Endodermal cell (in vitro differentiated cells): ENCODE data around the gene COX19. TPM values are rescaled to one million over a fixed set of nuclear protein-coding genes. Genes with fewer than 3 reads are reported as not detected.
A peak's percentile ranks its signal among the peaks of the same experiment; 100 is the strongest.

ENCODE experiments used
- DNase-seq: peaks from one replicate; pipeline ENCODE4 v3.0.0-alpha.2; 2017
- H3K27ac ChIP-seq: 2 replicates; pipeline ENCODE4 v1.5.1; 2013; ENCODE audit warnings: mild to moderate bottlenecking, low read depth, low read length, moderate library complexity
- H3K27me3 ChIP-seq: 2 replicates; pipeline ENCODE4 v1.6.1; 2013; ENCODE audit warnings: mild to moderate bottlenecking, low read length, moderate library complexity; ENCODE audit not compliant: insufficient read depth, control insufficient read depth, poor library complexity, severe bottlenecking
- H3K36me3 ChIP-seq: 2 replicates; pipeline ENCODE4 v1.7.0; 2013; ENCODE audit warnings: mild to moderate bottlenecking, low read length, moderate library complexity; ENCODE audit not compliant: control insufficient read depth, insufficient read depth
- H3K4me1 ChIP-seq: one replicate; pipeline ENCODE4 v1.7.0; 2013; ENCODE audit warnings: low read length; ENCODE audit not compliant: control insufficient read depth, insufficient read depth
- H3K4me3 ChIP-seq: 2 replicates; pipeline ENCODE4 v1.5.1; 2013; ENCODE audit warnings: mild to moderate bottlenecking, low read length, moderate library complexity
- H3K9ac ChIP-seq: 2 replicates; pipeline ENCODE4 v1.6.1; 2013; ENCODE audit warnings: mild to moderate bottlenecking, low read length, moderate library complexity; ENCODE audit not compliant: poor library complexity, severe bottlenecking; ENCODE audit errors: extremely low read depth
- H3K9me3 ChIP-seq: 2 replicates; pipeline ENCODE4 v1.6.1; 2013; ENCODE audit warnings: mild to moderate bottlenecking, low read length, moderate library complexity; ENCODE audit not compliant: control insufficient read depth
- H3K27ac Mint-ChIP-seq: 2 replicates; pipeline ENCODE4 v1.8.0; 2020; ENCODE audit warnings: mixed read lengths
- H3K27me3 Mint-ChIP-seq: 2 replicates; pipeline ENCODE4 v1.8.0; 2021; ENCODE audit warnings: mild to moderate bottlenecking, mixed read lengths; ENCODE audit not compliant: insufficient read depth
- H3K36me3 Mint-ChIP-seq: 2 replicates; pipeline ENCODE4 v1.8.0; 2020; ENCODE audit warnings: low read depth, mixed read lengths
- H3K4me1 Mint-ChIP-seq: 2 replicates; pipeline ENCODE4 v1.8.0; 2020; ENCODE audit warnings: mixed read lengths
- H3K4me3 Mint-ChIP-seq: 2 replicates; pipeline ENCODE4 v1.8.0; 2020; ENCODE audit warnings: mild to moderate bottlenecking, moderate library complexity, mixed read lengths
- H3K9me3 Mint-ChIP-seq: 2 replicates; pipeline ENCODE4 v1.8.0; 2020; ENCODE audit warnings: mild to moderate bottlenecking, mixed read lengths
- CTCF ChIP-seq: fragments of 200-600 bp; sonication (generic); conservative IDR thresholded peaks from 2 replicates; pipeline ENCODE4 v1.5.0; 2021; ENCODE audit warnings: antibody characterized with exemption, mild to moderate bottlenecking
- WGBS, 2 experiments: methylation state at CpG; one replicate each; pipeline versions ENCODE4 v1.1.5 to v1.1.7; 2013; ENCODE audit warnings: missing lambda C conversion rate in 2 of 2, mixed read lengths in 1 of 2; ENCODE audit not compliant: insufficient coverage in 1 of 2, insufficient read length in 1 of 2; 5-methylcytosine and 5-hydroxymethylcytosine counted together
- total RNA-seq, 2 donors: library from RNA; stranded (reverse); fragmentation: NEBNext Ultra II Directional in 1 of 2; extraction: Animal tissue kit (Norgen Biotek cat#: 25700) in 1 of 2; gene quantifications; 2 replicates in 1 of 2; 3 replicates in 1 of 2; pipeline ENCODE4 v1.2.1, GENCODE V29; 2021

Gene COX19
- total RNA-seq, 2 donors from 2014 or later: 15.0 to 18.5 TPM

- Histone ChIP-seq H3K36me3 (no peaks in the 10 kb centered on the region), H3K27me3 (peaks cover 17% of the 10 kb centered on the region), H3K4me1 (no peaks in the 10 kb centered on the region), H3K4me3 (no peak overlapping the region), H3K9me3 (no peaks in the 10 kb centered on the region), H3K9ac (no peak overlapping the region), H3K27ac (no peak overlapping the region)
- H3K4me3 Mint-ChIP-seq: no peak overlapping the region
- WGBS, 2 experiments: 90 to 91% methylated on average over 16 to 36 of the region's 36 CpGs
- no peaks in the 10 kb centered on the region for H3K36me3 Mint-ChIP-seq
- H3K4me1 Mint-ChIP-seq: no peaks in the 10 kb centered on the region
- H3K9me3 Mint-ChIP-seq: peaks cover 1% of the 10 kb centered on the region
- peaks cover 12% of the 10 kb centered on the region for H3K27me3 Mint-ChIP-seq
- peak; percentile 56 for TF ChIP-seq CTCF
- DNase-seq: no peak
- H3K27ac Mint-ChIP-seq: no peak overlapping the region
Observed at GRCh38 chr7:958221-959200, 16.8 kb downstream of the COX19 start.

DNA sequence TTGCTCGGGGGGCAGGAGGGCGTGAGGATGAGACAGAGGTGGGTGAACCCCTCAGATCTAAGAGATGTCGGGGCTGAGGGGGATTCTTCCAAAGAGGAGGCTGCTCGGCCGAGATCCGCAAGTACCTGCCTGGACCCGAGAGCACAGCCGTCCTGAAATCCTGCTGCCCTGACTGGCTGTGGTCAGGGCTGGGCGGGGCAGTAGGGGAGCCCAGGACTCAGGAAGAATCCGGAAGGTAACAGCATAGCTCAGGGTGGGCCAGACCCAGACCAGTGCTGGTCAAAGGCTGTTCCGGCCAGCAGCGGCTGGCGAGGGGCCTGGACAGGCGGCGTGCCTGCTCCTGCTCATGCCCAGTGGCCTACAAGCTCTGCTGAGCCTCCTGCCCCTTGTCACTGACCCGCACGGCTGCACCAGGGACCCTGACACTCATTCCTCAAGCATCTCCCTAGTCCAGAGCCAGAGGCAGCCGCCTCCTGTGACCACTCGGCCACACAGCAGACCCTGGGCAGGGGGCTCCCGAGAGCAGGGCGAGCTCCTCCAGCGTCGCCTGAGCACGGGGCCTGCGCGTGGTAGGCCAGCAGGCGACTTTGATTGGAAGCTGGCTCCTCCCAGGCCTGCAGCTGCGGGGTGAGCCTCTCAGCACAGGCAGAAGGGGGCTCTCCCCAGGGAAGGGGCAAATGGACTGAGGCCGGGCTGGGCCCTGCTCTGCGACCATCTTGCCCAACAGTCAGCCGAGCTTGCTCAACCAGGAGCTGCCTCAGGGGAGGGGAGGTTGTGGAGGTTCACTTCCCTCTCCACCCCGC is 17.7 kb downstream of the COX19 start:
- DNase-seq: peak; percentile 82
- 87 to 91% methylated on average over 11 to 32 of the region's 32 CpGs for WGBS, 2 experiments
- Mint-ChIP-seq H3K9me3 (peaks cover 1% of the 10 kb centered on the region), H3K27ac (no peak overlapping the region), H3K4me1 (no peaks in the 10 kb centered on the region), H3K4me3 (no peak overlapping the region), H3K36me3 (no peaks in the 10 kb centered on the region), H3K27me3 (peaks cover 13% of the 10 kb centered on the region)
- no peaks in the 10 kb centered on the region for H3K4me1 ChIP-seq
- H3K4me3 ChIP-seq: no peak overlapping the region
- no peak overlapping the region for H3K9ac ChIP-seq
- H3K9me3 ChIP-seq: no peaks in the 10 kb centered on the region
- no peak for TF ChIP-seq CTCF
- no peaks in the 10 kb centered on the region for H3K36me3 ChIP-seq
- no peak overlapping the region for H3K27ac ChIP-seq
- H3K27me3 ChIP-seq: peaks cover 26% of the 10 kb centered on the region

DNA sequence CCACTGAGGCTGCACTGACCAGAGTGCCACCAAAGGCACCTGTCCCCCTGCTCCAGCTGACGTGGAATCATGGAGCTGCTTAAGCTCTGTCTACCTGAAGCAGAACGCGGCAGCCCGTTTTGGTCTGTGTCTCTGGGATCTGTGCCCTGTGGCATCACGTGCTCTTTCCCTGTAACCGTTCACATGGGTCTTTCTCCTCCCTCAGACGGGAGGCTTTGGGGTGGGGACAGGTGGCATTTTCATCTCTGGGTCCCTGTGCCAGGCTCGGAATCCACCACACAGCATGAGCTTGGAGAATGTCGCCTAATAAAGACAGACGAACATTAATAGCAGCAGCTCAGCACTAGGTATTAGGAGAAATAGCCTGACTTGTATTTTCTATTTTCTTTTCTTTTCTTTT is 19.3 kb downstream of the COX19 start:
- Mint-ChIP-seq H3K4me1 (no peaks in the 10 kb centered on the region), H3K36me3 (no peaks in the 10 kb centered on the region), H3K4me3 (no peak overlapping the region), H3K27ac (no peak overlapping the region), H3K27me3 (peaks cover 19% of the 10 kb centered on the region), H3K9me3 (no peaks in the 10 kb centered on the region)
- no peaks in the 10 kb centered on the region for H3K4me1 ChIP-seq
- no peaks in the 10 kb centered on the region for H3K9me3 ChIP-seq
- peaks cover 32% of the 10 kb centered on the region for H3K27me3 ChIP-seq
- H3K27ac ChIP-seq: no peak overlapping the region
- WGBS, 2 experiments: 89 to 92% methylated on average over 8 to 10 of the region's 10 CpGs
- no peak overlapping the region for H3K4me3 ChIP-seq
- TF ChIP-seq CTCF: no peak
- H3K9ac ChIP-seq: no peak overlapping the region
- no peaks in the 10 kb centered on the region for H3K36me3 ChIP-seq
- no peak for DNase-seq
